CD1c-positive myeloid dendritic cell (primary cell): ENCODE measurements around the gene IL1RAPL2.
"Not testable (repeated sequence)": the region's sequence is repeated elsewhere in the genome, so short reads cannot be mapped to it uniquely, and the experiment has no call there.

Experiments
- DNase-seq: peaks from one replicate; pipeline ENCODE4 v3.0.0-alpha.2; 2016; ENCODE audit errors: extremely low spot score

IL1RAPL2 gene

DNA sequence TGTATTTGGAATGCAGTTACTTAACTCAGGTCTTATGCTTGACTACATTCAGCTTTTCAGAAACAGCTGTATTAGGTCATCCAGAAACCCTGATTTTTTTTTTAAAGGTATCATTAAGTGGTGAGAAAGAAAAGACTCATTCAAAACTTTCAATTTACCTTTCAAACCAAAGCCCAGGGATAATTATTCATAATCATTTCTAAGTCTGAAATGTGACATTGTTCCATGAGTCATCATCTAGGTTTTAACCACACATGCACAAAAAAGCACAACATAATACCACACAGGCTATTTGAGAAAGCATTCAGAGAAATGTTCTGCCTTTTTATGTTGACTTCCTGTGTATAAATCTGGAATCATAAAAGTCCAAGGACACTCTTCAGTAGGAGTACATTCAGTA is 288.2 kb downstream of the IL1RAPL2 start:
- DNase-seq = no peak

DNA sequence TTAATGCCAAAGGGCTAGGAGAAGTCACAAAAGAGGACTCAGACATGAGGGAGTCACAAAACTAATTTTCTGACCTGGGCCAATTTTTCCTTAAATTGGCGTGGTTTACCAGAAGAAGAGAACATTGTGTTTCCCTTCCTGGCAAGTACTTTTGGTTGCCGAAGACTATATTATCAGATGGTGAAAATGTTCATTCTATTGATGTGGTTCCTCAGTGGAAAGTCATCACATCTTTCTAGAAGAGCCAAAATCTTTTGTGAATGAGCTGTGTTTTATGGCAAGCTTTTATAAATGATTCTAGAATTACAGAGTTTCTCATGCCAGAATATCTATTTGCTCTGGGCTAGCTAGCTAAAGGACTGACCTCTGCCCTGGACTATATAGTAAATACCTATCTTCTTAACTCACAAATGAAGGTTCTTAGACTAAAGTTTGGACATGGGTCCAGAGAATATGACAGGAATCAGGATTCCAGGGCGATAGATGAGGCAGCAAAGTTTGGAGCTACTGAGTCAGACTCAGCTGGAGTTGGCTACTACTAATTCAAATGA is 288.9 kb downstream of the IL1RAPL2 start:
- DNase-seq = no peak

DNA sequence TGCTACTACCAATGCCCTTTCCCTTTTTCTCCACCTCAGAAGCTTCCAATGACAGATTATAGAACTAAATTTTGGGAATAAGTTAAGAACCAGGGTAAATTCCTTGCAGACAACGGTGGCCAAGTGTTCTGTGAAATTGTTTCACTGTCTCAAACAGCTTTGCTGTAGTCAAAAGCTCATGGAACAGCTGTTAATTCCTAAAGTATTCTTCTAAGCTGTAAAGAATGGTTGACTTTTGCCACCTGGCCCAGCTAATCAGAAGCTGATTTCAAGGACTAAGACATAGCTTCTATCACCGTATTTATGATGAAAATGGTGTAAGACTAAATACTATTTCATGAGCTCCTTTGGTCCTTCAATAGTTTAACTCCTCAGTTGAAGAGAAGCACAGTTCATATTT is 297.5 kb downstream of the IL1RAPL2 start:
- no peak for DNase-seq

DNA sequence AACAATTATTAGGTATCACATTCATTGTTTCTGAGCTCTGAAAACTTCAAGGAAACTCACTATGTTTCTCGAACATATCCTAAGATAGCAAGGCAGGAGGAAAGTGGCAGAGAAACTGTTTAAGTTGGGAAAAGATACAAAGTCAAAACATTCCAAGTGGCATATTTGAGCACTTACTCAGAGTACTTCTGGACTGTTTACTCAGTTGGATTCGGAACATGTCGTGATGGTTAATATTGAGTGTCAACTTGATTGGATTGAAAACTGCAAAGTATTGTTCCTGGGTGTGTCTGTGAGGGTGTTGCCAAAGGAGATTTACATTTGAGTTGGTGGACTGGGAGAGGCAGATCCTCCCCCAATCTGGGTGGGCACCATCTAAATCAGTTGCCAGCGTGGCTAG is 298.3 kb downstream of the IL1RAPL2 start:
- DNase-seq = no peak

DNA sequence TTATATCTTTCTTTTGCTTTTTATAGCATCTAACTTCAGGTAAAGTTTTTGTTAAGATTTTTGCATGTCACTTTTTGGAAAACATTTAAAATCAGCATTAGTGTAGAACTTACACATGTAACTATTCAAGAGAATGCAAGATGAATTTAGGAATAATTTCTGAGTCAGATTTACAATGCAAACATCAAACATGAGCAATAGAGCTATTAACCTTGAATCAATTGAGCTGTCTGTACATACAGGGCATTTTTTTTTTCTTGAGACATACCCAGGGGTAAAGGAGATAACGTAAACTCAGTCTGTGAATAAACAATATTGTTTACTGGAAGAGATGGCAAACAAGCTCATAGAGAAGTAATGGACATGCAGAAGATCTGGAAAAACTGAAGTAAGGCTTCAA is 311.5 kb downstream of the IL1RAPL2 start:
- DNase-seq = no peak

DNA sequence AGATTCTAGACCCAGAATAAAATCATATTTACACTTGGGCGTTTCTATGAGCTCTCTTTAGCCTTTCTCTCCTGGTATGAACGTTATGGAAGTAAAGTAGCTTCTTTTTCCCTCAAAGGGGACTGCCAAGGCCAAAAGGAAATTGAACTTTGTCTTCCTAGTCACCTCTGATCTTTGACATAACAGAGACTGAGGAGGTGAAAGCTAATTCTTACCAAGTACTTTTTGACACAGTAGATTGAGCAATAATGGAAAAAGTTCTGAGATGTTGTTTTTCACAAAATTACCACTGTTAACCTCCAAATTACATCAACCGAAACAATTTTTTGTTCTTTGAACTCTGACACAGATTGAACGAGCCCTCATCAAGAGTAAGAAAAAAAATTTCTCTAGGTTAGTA is 336.1 kb downstream of the IL1RAPL2 start:
- no peak for DNase-seq

DNA sequence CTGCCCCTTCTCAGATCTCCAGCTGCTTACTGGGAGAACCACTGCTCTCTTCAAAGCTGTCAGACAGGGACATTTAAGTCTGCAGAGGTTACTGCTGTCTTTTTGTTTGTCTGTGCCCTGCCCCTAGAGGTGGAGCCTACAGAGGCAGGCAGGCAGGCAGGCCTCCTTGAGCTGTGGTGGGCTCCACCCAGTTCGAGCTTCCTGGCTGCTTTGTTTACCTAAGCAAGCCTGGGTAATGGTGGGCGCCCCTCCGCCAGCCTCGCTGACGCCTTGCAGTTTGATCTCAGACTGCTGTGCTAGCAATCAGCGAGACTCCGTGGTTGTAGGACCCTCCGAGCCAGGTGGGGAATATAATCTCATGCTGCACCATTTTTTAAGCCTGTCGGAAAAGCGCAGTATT is 343.7 kb downstream of the IL1RAPL2 start:
- not testable (repeated sequence) for DNase-seq

DNA sequence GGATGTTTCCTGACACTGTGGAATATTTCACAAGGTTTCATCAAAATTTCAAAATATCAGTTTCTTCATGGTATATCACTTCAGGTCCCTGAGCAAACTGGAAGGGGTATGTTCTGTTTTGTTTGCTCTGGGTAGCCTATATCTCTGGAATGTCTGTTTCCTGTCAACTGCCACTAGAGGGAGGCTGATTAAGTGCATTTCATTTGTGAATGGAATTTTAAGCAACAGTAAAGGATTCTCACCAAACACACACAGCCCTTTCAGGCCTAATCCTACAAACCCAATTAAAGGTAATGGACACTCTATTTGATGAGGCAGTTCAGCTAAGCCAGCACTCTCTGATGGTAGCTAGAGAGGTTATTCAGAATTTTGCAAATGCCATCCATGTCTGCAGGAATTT is 347.3 kb downstream of the IL1RAPL2 start:
- DNase-seq = no peak

DNA sequence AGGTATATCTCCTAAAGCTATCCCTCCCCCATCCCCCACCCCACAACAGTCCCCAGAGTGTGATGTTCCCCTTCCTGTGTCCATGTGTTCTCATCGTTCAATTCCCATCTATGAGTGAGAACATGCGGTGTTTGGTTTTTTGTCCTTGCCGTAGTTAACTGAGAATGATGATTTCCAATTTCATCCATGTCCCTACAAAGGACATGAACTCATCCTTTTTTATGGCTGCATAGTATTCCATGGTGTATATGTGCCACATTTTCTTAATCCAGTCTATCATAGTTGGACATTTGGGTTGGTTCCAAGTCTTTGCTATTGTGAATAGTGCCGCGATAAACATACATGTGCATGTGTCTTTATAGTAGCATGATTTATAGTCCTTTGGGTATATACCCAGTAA is 348.7 kb downstream of the IL1RAPL2 start:
- not testable (repeated sequence) for DNase-seq

DNA sequence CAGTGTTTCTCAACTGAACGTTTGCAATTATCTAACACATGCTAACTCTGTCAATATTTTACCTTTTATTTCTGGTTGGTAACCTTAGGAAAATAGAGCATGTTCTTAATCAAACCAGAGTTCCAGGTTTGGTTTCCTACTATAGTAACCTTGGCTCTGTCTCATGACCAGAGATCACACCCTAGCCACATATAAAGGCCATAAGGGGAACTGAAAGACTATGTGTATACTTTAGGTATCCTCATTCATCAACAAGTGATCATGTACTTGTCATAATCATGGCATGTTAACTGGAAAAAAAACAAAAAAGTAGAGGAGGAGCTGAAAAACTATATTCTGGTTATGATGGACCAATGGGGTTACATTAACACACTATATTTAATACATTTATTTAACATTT is 352.1 kb downstream of the IL1RAPL2 start:
- no peak for DNase-seq

DNA sequence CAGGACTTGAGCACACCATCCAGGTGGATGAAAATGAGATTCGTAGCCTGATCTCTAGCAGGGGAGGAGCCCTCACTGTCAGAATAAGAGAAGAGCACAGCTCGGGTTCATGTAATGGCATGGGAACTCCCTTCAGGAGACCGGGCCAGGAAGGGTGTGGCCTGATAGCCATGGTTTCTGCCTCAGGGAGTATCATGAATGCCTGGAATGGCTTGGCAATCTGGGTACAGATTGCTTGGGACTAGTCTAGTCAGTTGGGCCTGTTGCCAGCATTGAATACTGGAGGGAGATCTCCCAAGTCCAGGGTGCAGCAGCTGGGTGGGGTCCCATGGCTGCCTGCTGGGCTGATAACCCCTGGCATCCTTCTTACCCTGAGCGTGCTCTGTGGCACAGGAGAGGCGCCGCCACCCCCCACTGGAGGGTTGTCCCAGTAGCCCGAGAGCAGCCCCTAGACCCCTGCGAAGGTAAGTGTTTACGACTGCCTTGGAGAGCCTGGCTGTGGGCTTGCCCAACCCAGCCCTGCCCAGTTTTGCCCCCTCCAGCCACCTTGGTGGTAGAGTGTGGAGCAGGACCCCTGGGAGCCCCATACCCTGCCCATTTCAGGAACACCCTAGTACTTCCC is 355.7 kb downstream of the IL1RAPL2 start:
- DNase-seq = no peak

DNA sequence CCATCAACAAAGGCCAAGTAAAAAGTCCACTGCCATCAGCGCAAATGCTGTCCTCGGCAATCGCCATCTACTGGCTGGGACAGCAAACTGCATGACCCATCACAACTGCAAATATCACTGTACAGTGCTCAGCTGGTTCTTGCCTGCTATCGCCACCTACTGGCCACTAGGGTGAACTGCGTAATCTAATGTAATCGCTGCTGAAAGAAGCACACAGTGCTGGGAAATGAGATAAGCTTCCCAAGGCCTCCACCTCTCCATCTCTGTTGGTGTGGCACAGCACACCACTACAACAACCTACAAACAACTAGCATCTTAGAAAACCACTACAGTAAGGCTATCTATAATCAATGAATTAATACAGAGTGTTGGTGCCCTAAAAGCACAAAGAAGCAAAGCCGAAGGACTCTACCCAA is 356.2 kb downstream of the IL1RAPL2 start:
- peak; percentile 67 for DNase-seq

DNA sequence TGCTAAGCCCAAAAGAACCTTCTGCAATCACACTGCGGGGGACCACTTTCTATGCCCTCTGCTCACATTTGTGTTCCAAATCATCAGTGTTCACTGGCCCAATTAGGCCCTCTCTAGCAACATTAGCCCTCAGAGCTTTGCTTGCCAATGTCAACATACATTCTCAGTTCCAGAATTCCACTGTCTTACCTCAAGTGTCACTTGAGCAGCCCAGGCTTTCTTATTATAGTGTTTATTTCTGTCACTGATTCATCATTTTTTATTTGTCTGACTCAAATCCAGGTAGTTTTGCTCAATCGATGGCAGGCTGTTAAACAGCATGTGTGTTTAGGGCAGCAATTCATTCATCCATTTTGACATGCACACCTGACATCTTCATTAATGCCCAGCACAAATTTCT is 363.3 kb downstream of the IL1RAPL2 start:
- DNase-seq = no peak

DNA sequence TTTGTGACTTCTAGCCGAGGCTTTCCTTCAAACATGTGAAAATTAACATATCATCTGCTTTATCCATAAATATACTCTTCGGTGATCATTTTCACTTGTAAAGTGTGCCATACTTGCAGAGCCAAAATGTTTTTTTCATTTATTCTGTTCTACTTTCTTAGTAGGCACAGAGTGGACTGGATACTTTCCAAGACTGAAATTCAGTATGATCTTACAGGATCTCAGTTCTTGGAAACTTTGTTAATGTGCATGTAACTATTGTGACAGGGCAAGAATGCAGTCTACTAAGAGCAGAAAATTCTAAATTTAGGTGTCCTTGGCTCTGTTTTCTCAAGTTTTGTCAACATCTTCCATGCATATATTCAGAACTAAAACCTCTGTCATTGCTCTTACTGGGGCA is 369.6 kb downstream of the IL1RAPL2 start:
- no peak for DNase-seq

DNA sequence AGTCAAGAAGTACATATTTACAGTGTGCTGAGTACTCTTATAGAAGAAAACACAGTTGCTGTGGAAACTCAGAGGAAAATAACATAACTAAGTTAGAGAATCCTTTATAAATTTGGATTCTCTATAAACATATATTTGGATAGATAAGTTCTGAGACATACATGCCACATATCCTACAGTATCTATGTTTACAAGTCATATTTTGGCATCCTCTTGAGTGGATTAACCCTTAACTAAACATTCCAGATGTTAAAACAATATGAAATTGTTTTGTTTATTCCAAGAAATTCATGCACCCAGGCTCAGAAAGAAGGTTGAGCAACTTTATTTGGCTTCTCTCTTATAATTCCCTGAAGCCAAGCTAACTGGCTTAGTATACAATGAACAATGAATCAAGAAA is 387.3 kb downstream of the IL1RAPL2 start:
- DNase-seq = no peak

DNA sequence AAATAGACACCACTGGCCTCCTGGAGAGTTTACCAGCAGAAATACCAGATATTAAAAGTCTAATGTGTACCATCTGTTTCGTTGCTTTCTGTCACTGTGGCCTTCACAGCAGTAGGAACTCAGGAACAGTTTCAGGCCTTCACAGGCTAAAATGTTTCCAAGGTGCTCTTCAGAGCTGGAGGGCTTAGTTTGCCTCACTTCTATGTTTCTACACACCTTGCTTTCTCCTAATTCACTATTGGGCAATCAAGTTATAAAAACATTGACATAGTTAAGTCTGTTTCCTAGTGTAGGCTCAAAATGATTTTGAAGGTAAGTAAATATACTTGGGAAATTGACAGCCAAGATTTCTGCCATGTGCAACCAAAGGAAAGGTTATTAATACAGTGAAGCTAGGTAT is 395.9 kb downstream of the IL1RAPL2 start:
- no peak for DNase-seq

DNA sequence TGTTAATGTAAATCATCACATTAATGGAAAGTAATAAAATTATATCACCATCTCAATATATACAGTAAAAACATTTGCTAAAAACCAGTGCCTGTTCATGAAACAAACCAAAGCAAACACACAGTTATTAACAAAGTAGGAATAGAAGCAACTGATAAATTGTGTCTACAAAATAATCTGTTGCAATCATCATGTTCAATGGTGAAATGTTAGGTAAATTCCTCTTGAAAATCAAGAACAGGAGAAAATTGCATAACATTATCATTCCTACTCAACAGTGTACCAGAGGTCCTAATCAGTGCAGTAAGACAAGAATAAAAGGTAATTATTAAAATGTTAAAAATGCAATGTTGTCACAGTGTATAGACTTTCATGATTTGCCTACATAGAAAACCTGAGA is 402.2 kb downstream of the IL1RAPL2 start:
- no peak for DNase-seq

DNA sequence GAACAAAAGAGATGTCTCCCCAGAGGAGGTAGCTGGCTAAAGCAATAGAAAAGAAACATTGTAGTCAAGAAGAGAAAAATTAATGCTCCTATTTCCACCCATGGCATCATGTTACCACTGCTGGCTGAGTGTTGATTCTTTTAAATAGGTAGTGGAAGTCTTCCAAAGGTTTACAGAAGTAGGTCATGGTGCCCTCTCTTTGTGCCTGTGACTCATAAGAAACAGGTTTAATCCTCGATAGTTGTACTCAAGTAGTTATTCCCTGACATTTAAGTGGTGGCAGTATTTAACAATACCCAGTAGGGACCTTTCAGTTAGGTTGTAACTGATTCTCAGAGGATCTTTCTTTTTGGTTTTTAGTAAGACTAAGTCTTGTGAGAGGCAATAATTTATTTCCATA is 406.7 kb downstream of the IL1RAPL2 start:
- no peak for DNase-seq

DNA sequence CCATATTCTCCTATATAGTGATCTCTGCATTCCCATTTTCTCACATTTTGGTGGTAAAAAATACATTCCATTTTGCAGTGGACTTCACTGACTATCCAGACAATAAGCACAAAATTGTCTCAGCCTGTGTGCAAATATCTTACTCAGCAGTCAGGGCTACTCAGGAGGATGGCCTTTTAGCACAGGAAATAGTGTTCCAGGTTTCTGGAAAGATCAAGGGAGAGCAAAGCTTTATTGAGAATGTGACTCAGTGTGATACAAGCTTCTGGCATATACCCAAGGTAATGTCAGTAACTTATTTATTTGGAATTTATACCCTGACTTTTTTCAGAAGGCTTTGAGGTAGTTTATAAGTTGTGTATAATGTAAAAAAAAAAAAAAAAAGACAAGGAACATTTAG is 421.1 kb downstream of the IL1RAPL2 start:
- DNase-seq = no peak

DNA sequence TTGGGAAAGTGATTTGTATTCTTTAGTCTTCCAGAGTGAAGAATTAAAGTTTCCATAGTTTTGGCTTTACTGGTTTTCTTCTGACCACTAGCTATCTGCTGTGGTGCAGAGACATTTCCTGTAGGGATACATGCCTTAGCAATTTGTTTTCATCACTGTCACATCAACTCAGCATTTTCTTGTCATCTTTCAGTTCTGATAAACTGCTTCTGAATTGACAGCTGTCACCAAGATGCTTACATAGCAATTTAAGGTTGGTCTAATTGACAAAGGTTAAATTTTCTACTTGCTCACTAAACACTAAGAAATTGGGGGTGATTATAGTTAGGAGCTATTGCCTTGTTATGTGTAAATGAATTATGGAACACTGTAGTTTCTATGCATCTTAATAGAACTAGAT is 422.0 kb downstream of the IL1RAPL2 start:
- no peak for DNase-seq

DNA sequence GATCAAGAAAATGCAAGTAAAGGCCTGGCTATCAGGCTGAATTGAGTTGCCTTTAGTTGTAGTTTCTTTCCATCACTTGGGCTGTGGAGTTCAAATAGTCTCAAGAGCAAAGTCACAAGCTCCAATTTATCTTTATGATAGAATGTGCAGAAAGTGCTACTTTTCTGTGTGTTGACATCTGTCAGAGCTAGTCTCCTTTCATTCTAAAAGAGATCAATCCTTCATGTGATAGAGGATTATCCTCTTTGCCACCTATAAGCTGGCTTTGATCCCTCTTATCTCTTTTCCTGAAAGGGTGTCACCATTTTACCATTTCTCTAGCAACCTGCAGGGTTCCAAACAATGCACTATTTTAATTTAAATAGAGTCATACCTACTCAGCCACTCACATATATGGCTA is 429.5 kb downstream of the IL1RAPL2 start:
- no peak for DNase-seq

DNA sequence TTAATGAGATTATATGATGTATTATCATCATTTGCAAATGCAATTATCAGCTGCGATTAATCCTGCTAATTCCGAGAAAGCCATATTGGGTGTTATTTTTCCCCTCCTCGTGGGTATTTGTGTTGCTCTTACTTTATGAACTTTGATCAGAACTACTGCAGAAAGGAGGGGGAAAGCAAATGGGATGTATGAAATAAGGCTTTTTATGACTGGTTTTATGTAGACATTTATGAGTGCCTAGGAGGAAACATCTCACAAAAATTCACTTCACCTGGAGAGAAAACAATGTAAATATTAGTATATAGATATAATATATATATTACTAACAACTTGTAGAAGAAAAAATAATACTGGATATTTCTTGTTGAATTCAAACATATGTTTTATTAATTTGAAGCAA is 440.1 kb downstream of the IL1RAPL2 start:
- DNase-seq = no peak

DNA sequence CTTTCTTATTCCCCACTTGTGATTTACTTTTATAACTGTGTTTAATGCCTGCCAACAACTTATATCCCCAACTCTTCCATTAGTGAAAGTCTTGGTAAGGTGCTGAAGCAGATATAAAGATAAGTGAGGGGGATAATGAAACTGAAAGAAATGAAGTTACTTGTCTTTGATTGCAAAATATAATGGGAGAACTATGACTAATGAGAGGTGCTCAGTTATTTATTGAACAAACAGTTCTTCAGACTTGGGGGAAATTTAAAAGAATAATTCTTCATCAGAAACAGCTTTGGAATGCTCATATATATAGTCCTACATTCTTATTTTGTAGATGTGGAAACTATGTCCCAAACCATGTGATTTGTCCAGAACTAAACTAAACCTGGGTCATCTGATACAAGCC is 441.0 kb downstream of the IL1RAPL2 start:
- no peak for DNase-seq

DNA sequence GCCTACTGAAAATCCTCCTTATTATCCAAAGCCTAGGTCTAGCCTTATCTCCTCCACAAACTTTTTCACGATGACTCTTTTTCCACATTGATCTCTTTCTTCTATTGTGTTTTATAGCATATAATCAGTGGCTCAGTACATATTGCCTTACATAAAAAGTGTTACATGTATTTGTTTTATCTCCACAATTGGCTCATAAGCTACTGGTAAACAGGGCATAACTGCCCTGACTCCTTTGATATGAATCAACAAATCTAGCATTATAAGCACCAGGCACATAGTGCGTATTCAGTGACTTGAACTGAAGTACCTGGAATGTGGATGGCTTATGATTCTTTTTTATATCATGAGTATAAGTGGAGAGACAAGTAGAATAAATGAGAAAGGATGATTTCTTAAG is 447.7 kb downstream of the IL1RAPL2 start:
- no peak for DNase-seq
